ENCODE data around the gene TMPRSS2. TPM values are rescaled to one million over a fixed set of nuclear protein-coding genes. Genes with fewer than 3 reads are reported as not detected.

TMPRSS2 gene
- total RNA-seq, 1 experiment from 2014 or later = 1.1 TPM

GRCh38 chr21:41479686-41480085 lies 28.3 kb downstream of the TMPRSS2 start:
- Histone ChIP-seq H3K9me2 (ENCODE audit: insufficient read depth) (no peaks in the 10 kb centered on the region), H3K9ac (ENCODE audit: low read length) (no peak overlapping the region), H3K27me3 (ENCODE audit: insufficient read depth, low read length) (no peaks in the 10 kb centered on the region; the same call in none of the 2 replicates), H3K36me3 (ENCODE audit: control insufficient read depth in 1 of 2, insufficient read depth in 2 of 2, low read length in 2 of 2) (no peaks in the 10 kb centered on the region), H3K27ac (ENCODE audit: low read depth, low read length) (no peak overlapping the region), H3K79me2 (ENCODE audit: insufficient read depth, low read length) (no peaks in the 10 kb centered on the region), H4K20me1 (ENCODE audit: insufficient read depth) (no peaks in the 10 kb centered on the region), H3K4me3 (replicated peaks in 1 of 2; ENCODE audit: low read depth in 1 of 2, low read length in 2 of 2) (no peak overlapping the region), H2AFZ (ENCODE audit: low read depth, low read length, poor library complexity, severe bottlenecking) (no peak overlapping the region), H3K9me3 (ENCODE audit: control insufficient read depth in 1 of 2, insufficient read depth in 1 of 2, low read depth in 1 of 2, low read length in 2 of 2) (no peaks in the 10 kb centered on the region), H3K4me1 (ENCODE audit: control insufficient read depth in 1 of 2, insufficient read depth in 2 of 2, low read length in 2 of 2) (no peaks in the 10 kb centered on the region), H3K4me2 (ENCODE audit: low read length) (no peak overlapping the region)
- intact Hi-C loops (cut with micrococcal nuclease) = loop anchor here (1.0 kb wide), 1 partner anchor 32 kb away; no protein-coding TSS in a partner anchor
- ChIA-PET POLR2A (no interaction called here), CTCF (no interaction called here), RAD21 (ENCODE audit: low non-redundant PET in 1 of 2, low total read pairs in 2 of 2, uncharacterized antibody in 2 of 2, unreplicated experiment in 2 of 2) (no interaction called here)
- BruUV-seq (replicated peaks) = no TSS peak
- ATAC-seq (no peak), DNase-seq (ENCODE audit: low read depth, low spot score) (no peak)
- TF ChIP-seq ZNF274 (IDR thresholded peaks at IDR 0.05; ENCODE audit: low read depth, low read length) (no peak), YY1 (IDR thresholded peaks at IDR 0.05; ENCODE audit: extremely low read depth, insufficient replicate concordance, low read depth, low read length) (no peak), SIN3A (IDR thresholded peaks at IDR 0.05; ENCODE audit: low read depth) (no peak), POLR2A (IDR thresholded peaks at IDR 0.05; ENCODE audit: borderline replicate concordance, extremely low read depth, insufficient read depth, insufficient read length) (no peak), ELF1 (IDR thresholded peaks at IDR 0.05; ENCODE audit: borderline replicate concordance, low read depth) (no peak), TCF7L2 (IDR thresholded peaks at IDR 0.05; ENCODE audit: borderline replicate concordance, extremely low read depth, insufficient read depth, insufficient read length) (no peak), POLR2AphosphoS5 (IDR thresholded peaks at IDR 0.05; ENCODE audit: low read depth, low read length) (no peak), EZH2 (IDR thresholded peaks at IDR 0.05) (no peak), JUND (IDR thresholded peaks at IDR 0.05) (no peak), ZFX (IDR thresholded peaks at IDR 0.05) (no peak), FOSL1 (IDR thresholded peaks at IDR 0.05; ENCODE audit: low read depth) (no peak), CBX3 (IDR thresholded peaks at IDR 0.05; ENCODE audit: low read depth) (no peak), EZH2phosphoT487 (IDR thresholded peaks at IDR 0.05; ENCODE audit: borderline replicate concordance) (no peak), SRF (IDR thresholded peaks at IDR 0.05; ENCODE audit: low read depth) (no peak)
- TF ChIP-seq, protein P1, sequence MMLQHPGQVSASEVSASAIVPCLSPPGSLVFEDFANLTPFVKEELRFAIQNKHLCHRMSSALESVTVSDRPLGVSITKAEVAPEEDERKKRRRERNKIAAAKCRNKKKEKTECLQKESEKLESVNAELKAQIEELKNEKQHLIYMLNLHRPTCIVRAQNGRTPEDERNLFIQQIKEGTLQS (IDR thresholded peaks at IDR 0.05) = no peak
- TF ChIP-seq, protein P2, sequence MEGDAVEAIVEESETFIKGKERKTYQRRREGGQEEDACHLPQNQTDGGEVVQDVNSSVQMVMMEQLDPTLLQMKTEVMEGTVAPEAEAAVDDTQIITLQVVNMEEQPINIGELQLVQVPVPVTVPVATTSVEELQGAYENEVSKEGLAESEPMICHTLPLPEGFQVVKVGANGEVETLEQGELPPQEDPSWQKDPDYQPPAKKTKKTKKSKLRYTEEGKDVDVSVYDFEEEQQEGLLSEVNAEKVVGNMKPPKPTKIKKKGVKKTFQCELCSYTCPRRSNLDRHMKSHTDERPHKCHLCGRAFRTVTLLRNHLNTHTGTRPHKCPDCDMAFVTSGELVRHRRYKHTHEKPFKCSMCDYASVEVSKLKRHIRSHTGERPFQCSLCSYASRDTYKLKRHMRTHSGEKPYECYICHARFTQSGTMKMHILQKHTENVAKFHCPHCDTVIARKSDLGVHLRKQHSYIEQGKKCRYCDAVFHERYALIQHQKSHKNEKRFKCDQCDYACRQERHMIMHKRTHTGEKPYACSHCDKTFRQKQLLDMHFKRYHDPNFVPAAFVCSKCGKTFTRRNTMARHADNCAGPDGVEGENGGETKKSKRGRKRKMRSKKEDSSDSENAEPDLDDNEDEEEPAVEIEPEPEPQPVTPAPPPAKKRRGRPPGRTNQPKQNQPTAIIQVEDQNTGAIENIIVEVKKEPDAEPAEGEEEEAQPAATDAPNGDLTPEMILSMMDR (IDR thresholded peaks at IDR 0.05 in 2 of 3, conservative IDR thresholded peaks at IDR 0.05 in 1 of 3; ENCODE audit: borderline replicate concordance in 1 of 3, insufficient read depth in 1 of 3, low read depth in 2 of 3, low read length in 2 of 3) = no peak
- TF ChIP-seq, protein P3, sequence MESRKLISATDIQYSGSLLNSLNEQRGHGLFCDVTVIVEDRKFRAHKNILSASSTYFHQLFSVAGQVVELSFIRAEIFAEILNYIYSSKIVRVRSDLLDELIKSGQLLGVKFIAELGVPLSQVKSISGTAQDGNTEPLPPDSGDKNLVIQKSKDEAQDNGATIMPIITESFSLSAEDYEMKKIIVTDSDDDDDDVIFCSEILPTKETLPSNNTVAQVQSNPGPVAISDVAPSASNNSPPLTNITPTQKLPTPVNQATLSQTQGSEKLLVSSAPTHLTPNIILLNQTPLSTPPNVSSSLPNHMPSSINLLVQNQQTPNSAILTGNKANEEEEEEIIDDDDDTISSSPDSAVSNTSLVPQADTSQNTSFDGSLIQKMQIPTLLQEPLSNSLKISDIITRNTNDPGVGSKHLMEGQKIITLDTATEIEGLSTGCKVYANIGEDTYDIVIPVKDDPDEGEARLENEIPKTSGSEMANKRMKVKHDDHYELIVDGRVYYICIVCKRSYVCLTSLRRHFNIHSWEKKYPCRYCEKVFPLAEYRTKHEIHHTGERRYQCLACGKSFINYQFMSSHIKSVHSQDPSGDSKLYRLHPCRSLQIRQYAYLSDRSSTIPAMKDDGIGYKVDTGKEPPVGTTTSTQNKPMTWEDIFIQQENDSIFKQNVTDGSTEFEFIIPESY (IDR thresholded peaks at IDR 0.05; ENCODE audit: extremely low read depth, insufficient replicate concordance, low read length) = no peak
- TF ChIP-seq, protein P4, sequence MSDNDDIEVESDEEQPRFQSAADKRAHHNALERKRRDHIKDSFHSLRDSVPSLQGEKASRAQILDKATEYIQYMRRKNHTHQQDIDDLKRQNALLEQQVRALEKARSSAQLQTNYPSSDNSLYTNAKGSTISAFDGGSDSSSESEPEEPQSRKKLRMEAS (IDR thresholded peaks at IDR 0.05) = no peak

All from HCT116 (cell line).